Body of pancreas (tissue), 4 donors: ENCODE measurements around the gene RIMBP2.

Experiments used
- POLR2A ChIP-seq, 3 donors: fragments of 450-650 bp; IDR thresholded peaks; one replicate each; pipeline ENCODE4 v1.6.1; 2016; ENCODE audit warnings: antibody characterized with exemption in 3 of 3, mild to moderate bottlenecking in 2 of 3
- TF ChIP-seq, protein P1 (sequence below), 7 experiments: fragments of 450-650 bp in 4 of 7; fragments of 200-600 bp in 3 of 7; sonication (generic) in 3 of 7; IDR thresholded peaks; one replicate each; pipeline ENCODE4 v1.5.1; 2016 to 2019; ENCODE audit warnings: antibody characterized with exemption in 7 of 7

DNA sequence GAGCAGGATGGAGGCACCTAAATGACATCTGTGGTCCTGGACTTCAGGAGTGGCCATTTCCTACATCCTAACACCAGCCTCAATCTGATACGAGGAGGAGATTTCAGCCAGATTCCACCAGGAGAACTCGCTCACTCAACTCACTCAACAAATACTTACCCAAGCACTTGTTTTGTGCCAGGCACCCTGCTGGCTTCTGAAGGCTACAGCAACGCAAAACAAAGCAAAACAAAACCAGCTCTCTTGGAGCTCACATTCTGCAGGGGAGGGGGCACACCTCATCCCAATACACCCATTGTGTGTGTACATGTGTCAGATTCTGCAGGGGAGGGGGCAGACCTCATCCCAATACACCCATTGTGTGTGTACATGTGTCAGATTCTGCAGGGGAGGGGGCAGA lies 233.7 kb downstream of the RIMBP2 start:
- TF ChIP-seq, protein P1, sequence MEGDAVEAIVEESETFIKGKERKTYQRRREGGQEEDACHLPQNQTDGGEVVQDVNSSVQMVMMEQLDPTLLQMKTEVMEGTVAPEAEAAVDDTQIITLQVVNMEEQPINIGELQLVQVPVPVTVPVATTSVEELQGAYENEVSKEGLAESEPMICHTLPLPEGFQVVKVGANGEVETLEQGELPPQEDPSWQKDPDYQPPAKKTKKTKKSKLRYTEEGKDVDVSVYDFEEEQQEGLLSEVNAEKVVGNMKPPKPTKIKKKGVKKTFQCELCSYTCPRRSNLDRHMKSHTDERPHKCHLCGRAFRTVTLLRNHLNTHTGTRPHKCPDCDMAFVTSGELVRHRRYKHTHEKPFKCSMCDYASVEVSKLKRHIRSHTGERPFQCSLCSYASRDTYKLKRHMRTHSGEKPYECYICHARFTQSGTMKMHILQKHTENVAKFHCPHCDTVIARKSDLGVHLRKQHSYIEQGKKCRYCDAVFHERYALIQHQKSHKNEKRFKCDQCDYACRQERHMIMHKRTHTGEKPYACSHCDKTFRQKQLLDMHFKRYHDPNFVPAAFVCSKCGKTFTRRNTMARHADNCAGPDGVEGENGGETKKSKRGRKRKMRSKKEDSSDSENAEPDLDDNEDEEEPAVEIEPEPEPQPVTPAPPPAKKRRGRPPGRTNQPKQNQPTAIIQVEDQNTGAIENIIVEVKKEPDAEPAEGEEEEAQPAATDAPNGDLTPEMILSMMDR (IDR thresholded peaks at IDR 0.05) = no peak
- TF ChIP-seq POLR2A (IDR thresholded peaks at IDR 0.05) = no peak
